VCaP (cell line): ENCODE results near the gene ATP8A1.

Source experiments
- H3K27ac ChIP-seq: fragments of 450-650 bp; 2 replicates; pipeline ENCODE4 v1.5.1; 2017
- TF ChIP-seq, protein P1 (sequence below): fragments of 450-650 bp; conservative IDR thresholded peaks from 2 replicates; pipeline ENCODE4 v1.5.1; 2017; ENCODE audit warnings: mild to moderate bottlenecking, moderate library complexity

Gene ATP8A1

DNA sequence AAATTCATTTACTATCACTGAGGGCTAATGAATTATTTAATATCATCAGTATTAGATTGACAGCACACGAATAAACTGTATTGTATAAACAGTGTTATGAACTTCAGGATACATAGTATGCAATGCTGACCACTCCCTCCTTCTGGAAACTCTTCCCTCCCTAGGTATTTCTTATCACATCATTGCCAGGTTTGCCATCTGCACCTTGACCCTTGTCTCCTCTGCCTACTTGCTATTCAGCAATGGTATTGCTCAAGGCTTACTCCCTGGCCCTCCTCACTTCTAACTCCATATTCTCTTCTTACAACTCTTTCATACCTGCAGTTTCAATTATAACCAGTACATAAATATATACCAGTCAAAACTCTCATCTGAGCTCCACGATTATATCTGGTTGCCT, 38.9 kb downstream of the ATP8A1 start:
- TF ChIP-seq, protein P1, sequence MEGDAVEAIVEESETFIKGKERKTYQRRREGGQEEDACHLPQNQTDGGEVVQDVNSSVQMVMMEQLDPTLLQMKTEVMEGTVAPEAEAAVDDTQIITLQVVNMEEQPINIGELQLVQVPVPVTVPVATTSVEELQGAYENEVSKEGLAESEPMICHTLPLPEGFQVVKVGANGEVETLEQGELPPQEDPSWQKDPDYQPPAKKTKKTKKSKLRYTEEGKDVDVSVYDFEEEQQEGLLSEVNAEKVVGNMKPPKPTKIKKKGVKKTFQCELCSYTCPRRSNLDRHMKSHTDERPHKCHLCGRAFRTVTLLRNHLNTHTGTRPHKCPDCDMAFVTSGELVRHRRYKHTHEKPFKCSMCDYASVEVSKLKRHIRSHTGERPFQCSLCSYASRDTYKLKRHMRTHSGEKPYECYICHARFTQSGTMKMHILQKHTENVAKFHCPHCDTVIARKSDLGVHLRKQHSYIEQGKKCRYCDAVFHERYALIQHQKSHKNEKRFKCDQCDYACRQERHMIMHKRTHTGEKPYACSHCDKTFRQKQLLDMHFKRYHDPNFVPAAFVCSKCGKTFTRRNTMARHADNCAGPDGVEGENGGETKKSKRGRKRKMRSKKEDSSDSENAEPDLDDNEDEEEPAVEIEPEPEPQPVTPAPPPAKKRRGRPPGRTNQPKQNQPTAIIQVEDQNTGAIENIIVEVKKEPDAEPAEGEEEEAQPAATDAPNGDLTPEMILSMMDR = no peak
- H3K27ac ChIP-seq = no peak overlapping the region

DNA sequence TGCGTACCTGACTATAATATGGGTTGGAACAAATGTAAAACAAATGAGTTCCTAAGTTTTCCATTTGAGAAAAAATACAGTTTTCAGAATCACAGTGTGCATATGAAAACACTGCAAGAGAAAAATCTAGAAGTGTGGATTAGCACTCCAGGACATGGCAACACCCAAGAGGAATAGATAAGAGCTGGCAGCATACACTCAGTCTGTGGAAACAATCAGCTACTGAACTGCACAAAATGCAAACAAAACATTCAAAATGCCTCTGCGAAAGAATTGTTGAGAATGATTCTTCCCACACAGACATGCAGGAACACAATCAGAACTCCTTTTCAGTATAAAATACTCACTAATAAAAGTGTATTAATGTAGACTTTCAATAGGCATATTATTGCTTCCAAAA, 39.9 kb downstream of the ATP8A1 start:
- no peak overlapping the region for H3K27ac ChIP-seq
- TF ChIP-seq, protein P1 = no peak

DNA sequence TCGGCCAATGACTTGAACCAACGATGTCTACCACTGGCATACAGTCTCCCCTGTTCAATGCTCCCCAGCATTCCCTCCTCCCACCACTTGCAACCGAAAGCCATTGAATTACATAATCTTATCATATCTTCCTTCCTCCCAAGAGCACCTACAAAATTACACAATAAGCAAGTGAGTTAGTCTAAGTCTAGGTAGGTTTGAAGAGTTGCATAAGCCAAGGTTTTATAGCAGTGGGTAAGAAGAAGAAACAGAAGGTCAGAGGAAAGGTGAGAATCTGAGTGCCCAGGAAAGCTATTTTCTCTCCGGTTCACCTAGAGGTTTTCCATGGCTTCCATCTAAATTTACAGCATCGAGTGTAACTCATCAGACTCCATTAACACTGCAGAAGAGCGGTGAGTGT, 40.3 kb downstream of the ATP8A1 start:
- TF ChIP-seq, protein P1 = no peak
- no peak overlapping the region for H3K27ac ChIP-seq

DNA sequence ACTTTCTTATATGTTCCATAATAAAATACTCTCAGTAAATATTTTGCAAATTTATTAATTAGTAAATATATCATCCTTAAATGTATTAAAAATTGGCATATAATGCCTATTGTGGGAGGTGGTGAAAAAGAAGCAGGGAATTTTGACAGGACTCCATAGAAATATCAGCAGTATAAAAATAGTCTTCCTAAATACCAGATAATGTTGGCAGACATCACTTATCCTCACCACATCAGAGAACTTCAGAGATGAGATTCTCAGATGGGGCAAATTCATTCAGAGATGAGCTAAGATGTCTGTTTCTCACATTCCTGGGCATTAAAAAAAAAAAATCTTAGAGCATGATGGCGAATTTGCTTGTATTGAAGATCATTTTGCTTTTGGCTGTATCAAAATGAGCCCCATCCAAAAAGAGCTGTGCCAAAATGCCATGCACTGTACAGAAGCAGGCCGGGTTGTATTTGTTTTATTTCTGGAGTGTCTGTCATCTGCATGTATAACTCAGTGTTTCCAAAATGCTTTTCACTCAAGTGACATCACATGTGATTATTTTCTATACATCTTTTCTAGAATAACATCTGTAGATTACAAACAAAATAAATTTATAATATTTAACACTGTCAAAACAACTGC, 41.7 kb downstream of the ATP8A1 start:
- TF ChIP-seq, protein P1 = no peak
- no peak overlapping the region for H3K27ac ChIP-seq

DNA sequence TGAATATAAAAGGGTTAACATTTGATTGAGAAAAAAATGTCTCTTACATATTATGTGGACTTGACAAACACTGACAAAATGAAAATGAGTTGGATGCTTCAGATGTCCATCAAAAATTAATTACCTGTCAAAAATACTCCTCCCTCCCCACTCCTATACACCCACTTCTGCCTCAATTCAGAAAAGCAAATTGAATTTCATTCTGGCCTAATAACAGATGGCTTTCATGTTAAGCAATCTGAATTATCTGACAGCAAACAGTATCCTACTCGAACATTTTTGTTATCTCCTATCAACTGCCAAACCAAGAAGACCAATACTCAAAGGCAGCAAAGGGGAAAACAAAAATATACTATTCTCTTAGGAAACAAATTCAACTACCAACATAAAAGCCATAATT, 44.0 kb downstream of the ATP8A1 start:
- TF ChIP-seq, protein P1 = no peak
- no peak overlapping the region for H3K27ac ChIP-seq

DNA sequence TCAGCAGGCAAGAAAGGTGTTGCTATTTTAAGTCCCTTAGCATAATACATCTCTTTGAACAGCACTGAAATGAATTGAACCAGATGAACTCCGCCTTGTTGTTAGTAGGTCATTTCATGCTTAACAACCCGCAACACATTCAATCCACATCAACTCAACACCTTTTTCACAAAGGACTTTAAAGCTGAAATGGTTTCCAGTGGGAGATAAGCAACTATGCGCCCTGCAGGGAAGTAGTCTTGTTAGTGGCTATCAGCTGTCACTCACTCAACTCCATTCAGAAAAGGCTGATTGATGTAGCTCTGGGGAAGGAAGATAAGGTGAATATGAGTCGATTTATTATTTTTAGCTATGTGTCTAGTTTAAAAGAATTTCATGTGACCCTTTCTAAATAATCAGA, 46.0 kb downstream of the ATP8A1 start:
- no peak overlapping the region for H3K27ac ChIP-seq
- TF ChIP-seq, protein P1 = no peak

DNA sequence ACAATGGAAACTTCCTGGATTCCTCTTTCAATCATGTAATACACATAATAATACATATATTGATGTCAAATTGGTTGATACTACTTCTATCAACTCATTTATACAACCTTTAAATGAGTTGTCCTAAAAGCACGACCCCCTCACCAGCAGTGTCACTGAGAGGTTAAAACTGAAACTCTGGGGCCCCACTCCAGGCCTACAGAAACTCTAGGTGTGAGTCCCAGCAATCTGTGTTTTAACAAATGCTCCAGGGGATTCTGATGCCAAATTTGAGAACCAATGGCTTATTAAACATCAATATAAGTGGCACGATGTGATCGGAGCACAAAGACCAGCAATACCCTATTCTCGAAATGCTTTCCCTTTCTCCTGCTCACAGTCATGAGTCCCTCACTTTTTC, 47.9 kb downstream of the ATP8A1 start:
- TF ChIP-seq, protein P1 = no peak
- H3K27ac ChIP-seq = no peak overlapping the region
